ENCODE results near the gene TFCP2. TPM values are rescaled to one million over a fixed set of nuclear protein-coding genes. Genes with fewer than 3 reads are reported as not detected.

TFCP2 gene
- total and polyA plus RNA-seq, 7 donors, result 7.8 to 24.6 (median 16.4) TPM

DNA sequence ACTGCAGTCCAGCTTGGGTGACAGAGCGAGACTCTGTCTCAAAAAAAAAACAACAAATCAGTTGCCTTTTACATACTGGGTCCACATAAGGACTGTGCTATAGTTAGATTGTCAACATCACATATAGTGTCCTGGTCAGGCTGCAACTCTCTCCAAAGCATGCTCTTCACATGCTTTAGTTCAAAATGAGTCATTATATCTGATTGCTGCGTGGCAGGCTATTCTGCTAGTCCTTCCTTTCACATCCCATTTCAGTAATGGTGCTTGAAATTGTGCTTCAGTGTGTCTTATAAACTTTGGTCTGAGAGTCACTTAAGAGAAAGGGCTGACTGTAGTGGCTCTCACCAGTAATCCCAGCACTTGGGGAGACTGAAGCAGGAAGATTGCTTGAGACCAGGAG is 117.9 kb downstream of the TFCP2 start:
- DNase-seq (no peak), ATAC-seq (no peak)
- Histone ChIP-seq H3K4me1 (no peaks in the 10 kb centered on the region), H3K9me3 (no peaks in the 10 kb centered on the region), H3K27me3 (ENCODE audit: insufficient read depth in 3 of 3, low read length in 2 of 3) (no peaks in the 10 kb centered on the region), H3K4me3 (no peak overlapping the region), H3K36me3 (ENCODE audit: insufficient read depth in 1 of 2, low read depth in 1 of 2) (peaks cover 23 to 100% of the 10 kb centered on the region in 2 donors), H3K27ac (no peak overlapping the region)
- 91 to 97% (median 93%) methylated on average over 2 of the region's 2 CpGs for WGBS, 3 donors
- TF ChIP-seq, protein P1, sequence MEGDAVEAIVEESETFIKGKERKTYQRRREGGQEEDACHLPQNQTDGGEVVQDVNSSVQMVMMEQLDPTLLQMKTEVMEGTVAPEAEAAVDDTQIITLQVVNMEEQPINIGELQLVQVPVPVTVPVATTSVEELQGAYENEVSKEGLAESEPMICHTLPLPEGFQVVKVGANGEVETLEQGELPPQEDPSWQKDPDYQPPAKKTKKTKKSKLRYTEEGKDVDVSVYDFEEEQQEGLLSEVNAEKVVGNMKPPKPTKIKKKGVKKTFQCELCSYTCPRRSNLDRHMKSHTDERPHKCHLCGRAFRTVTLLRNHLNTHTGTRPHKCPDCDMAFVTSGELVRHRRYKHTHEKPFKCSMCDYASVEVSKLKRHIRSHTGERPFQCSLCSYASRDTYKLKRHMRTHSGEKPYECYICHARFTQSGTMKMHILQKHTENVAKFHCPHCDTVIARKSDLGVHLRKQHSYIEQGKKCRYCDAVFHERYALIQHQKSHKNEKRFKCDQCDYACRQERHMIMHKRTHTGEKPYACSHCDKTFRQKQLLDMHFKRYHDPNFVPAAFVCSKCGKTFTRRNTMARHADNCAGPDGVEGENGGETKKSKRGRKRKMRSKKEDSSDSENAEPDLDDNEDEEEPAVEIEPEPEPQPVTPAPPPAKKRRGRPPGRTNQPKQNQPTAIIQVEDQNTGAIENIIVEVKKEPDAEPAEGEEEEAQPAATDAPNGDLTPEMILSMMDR (IDR thresholded peaks at IDR 0.05), result no peak
- intact Hi-C loops (cut with DNase I), result no loop called here

DNA sequence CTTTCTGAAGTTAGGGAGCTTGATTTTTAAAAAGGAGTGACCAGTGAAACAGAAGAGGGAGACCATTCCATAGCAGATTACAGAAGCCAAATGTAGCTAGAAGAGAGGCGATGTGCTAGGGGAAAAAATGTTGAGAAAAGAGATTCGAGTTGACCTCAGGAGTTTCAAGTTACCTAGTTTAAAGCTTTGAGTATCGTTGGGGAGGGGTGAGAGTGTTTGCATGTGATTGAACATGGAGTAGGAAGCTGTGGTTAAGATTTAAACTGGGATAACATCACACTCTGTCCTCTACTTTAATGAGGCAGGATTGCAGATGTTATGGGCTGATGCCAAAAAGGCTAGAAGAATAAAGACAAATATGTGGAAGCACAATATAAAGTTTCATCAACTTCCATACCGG is 121.1 kb downstream of the TFCP2 start:
- 36 to 53% (median 39%) methylated on average over 4 of the region's 4 CpGs for WGBS, 3 donors
- intact Hi-C loops (cut with DNase I), result loop anchor here in 1 of 2 donors (1.0 kb wide), 1 partner anchor 32 kb away; the partner anchor contains the start of gene CSRNP2
- Histone ChIP-seq H3K27me3 (ENCODE audit: insufficient read depth in 3 of 3, low read length in 2 of 3) (no peaks in the 10 kb centered on the region), H3K4me1 (peaks cover 19% of the 10 kb centered on the region), H3K36me3 (ENCODE audit: insufficient read depth in 1 of 2, low read depth in 1 of 2) (peaks cover 13 to 71% of the 10 kb centered on the region in 2 donors), H3K4me3 (no peak overlapping the region), H3K27ac (no peak overlapping the region), H3K9me3 (no peaks in the 10 kb centered on the region)
- ATAC-seq (no peak), DNase-seq (no peak)
- TF ChIP-seq, protein P1 (IDR thresholded peaks at IDR 0.05), result no peak

DNA sequence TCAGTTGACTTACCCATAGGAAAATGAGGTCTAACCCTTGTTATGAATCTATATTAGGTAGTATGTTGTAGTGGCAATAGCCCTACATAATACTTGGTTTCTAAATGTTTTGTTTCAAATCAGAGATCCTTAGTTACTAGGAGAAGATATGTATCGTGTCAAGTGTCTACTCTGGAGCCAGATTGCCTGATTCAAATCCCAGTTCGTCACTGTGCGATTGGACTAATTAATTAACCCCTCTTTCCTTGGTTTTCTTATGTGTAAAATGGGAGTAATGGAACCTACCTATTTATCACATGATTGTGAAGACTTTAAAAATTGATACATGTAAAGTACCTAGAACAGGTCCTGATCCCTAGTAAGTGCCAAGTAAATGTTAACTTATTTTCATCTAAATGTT is 123.4 kb downstream of the TFCP2 start:
- peak overlapping the region; percentile 79 for H3K4me3 ChIP-seq
- ATAC-seq, result no peak
- peak overlapping the region; percentile 97 for H3K27ac ChIP-seq
- no peak for DNase-seq
- H3K27me3 ChIP-seq (ENCODE audit: insufficient read depth in 3 of 3, low read length in 2 of 3), result no peaks in the 10 kb centered on the region
- intact Hi-C loops (cut with DNase I), result no loop called here
- WGBS, 3 donors, result 41 to 59% (median 44%) methylated on average over 3 of the region's 3 CpGs
- H3K9me3 ChIP-seq, result no peaks in the 10 kb centered on the region
- TF ChIP-seq, protein P1 (IDR thresholded peaks at IDR 0.05), result no peak
- peaks cover 10 to 49% of the 10 kb centered on the region in 2 donors for H3K36me3 ChIP-seq (ENCODE audit: insufficient read depth in 1 of 2, low read depth in 1 of 2)
- H3K4me1 ChIP-seq, result peaks cover 20% of the 10 kb centered on the region

DNA sequence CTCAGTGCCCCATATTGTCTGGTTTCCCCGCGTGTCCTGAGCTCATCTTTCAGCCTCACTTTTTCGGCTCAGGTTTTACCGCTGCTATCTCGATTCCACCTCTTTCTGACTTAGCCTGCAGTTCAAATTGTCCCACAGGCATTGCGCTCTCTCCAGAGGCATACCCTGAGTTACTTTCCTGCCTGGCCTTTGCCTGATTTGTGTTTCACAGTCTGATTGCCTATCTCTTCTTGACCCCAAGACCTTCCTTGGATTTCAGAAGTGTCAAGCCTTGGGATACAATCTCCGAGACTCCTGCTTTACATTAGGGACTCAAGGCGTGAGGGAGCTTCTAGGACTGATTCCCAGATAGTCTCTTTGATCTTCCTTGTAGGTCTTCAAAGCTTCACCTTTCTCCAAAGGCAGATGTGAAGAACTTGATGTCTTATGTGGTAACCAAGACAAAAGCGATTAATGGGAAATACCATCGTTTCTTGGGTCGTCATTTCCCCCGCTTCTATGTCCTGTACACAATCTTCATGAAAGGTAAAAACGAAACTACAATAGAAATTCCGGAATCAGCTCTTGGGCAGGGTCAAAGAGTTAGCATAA is 124.2 kb downstream of the TFCP2 start:
- H3K36me3 ChIP-seq (ENCODE audit: insufficient read depth in 1 of 2, low read depth in 1 of 2), result peaks cover 4 to 41% of the 10 kb centered on the region in 2 donors
- TF ChIP-seq, protein P1 (IDR thresholded peaks at IDR 0.05), result no peak
- peak overlapping the region; percentile 97 for H3K27ac ChIP-seq
- DNase-seq (no peak), ATAC-seq (peak in 1 of 4 donors; percentile 17)
- 24 to 32% (median 25%) methylated on average over 14 of the region's 14 CpGs for WGBS, 3 donors
- no peaks in the 10 kb centered on the region for H3K27me3 ChIP-seq (ENCODE audit: insufficient read depth in 3 of 3, low read length in 2 of 3)
- H3K4me1 ChIP-seq, result peaks cover 20% of the 10 kb centered on the region
- intact Hi-C loops (cut with DNase I), result no loop called here
- no peaks in the 10 kb centered on the region for H3K9me3 ChIP-seq
- peak overlapping the region; percentile 79 for H3K4me3 ChIP-seq

All from psoas muscle (tissue), 8 donors.